Subcutaneous abdominal adipose tissue (tissue), 5 donors: ENCODE measurements around the gene TASOR2.

Source experiments
- H3K27ac ChIP-seq: one replicate; pipeline ENCODE4 v1.7.0; 2013; ENCODE audit warnings: low read depth, mild to moderate bottlenecking, inconsistent platforms, low read length, moderate library complexity
- H3K27me3 ChIP-seq, 5 donors: one replicate each; pipeline ENCODE4 v1.7.0; 2013; ENCODE audit warnings: low read length in 5 of 5, inconsistent platforms in 1 of 5; ENCODE audit not compliant: control insufficient read depth in 5 of 5, insufficient read depth in 4 of 5
- H3K36me3 ChIP-seq, 5 donors: one replicate each; pipeline ENCODE4 v1.7.0; 2013; ENCODE audit warnings: low read length in 5 of 5; ENCODE audit not compliant: control insufficient read depth in 5 of 5, insufficient read depth in 5 of 5
- H3K4me1 ChIP-seq, 5 donors: one replicate each; pipeline ENCODE4 v1.7.0; 2013; ENCODE audit warnings: low read length in 5 of 5, mild to moderate bottlenecking in 3 of 5, moderate library complexity in 1 of 5; ENCODE audit not compliant: control insufficient read depth in 5 of 5, insufficient read depth in 5 of 5
- H3K4me3 ChIP-seq, 5 donors: one replicate each; pipeline ENCODE4 v1.7.0; 2013; ENCODE audit warnings: low read length in 5 of 5, low read depth in 1 of 5
- H3K9ac ChIP-seq, 5 donors: one replicate each; pipeline ENCODE4 v1.7.0; 2013; ENCODE audit warnings: low read length in 5 of 5, mild to moderate bottlenecking in 4 of 5, moderate library complexity in 3 of 5
- H3K9me3 ChIP-seq, 5 donors: one replicate each; pipeline ENCODE4 v1.7.0; 2013; ENCODE audit warnings: low read length in 5 of 5; ENCODE audit not compliant: control insufficient read depth in 5 of 5
- donor health status: healthy.
- donor health status: healthy.
- donor health status: healthy.
- donor health status: healthy.
- donor health status: healthy.

TASOR2 gene

GRCh38 chr10:5645375-5645774, 39.3 kb upstream of the TASOR2 start:
- peaks cover 4 to 22% (median 8%) of the 10 kb centered on the region in 5 donors for H3K4me1 ChIP-seq
- H3K4me3 ChIP-seq = no peak overlapping the region
- peak overlapping the region; percentile 30 for H3K27ac ChIP-seq
- peaks cover 0 to 58% (median 34%) of the 10 kb centered on the region in 5 donors for H3K36me3 ChIP-seq
- peaks cover 0 to 3% (median 0%) of the 10 kb centered on the region in 5 donors for H3K27me3 ChIP-seq
- H3K9me3 ChIP-seq = no peaks in the 10 kb centered on the region
- H3K9ac ChIP-seq = no peak overlapping the region

- Histone ChIP-seq H3K9me3 (no peaks in the 10 kb centered on the region), H3K27ac (peak overlapping the region; percentile 30), H3K9ac (no peak overlapping the region), H3K27me3 (peaks cover 0 to 3% (median 0%) of the 10 kb centered on the region in 5 donors), H3K4me3 (no peak overlapping the region), H3K36me3 (peaks cover 0 to 58% (median 33%) of the 10 kb centered on the region in 5 donors), H3K4me1 (peaks cover 4 to 22% (median 8%) of the 10 kb centered on the region in 5 donors)
Observed at GRCh38 chr10:5645944-5646617, 38.6 kb upstream of the TASOR2 start.

- H3K27ac ChIP-seq = no peak overlapping the region
- H3K9ac ChIP-seq = no peak overlapping the region
- H3K27me3 ChIP-seq = no peaks in the 10 kb centered on the region
- H3K36me3 ChIP-seq = peaks cover 0 to 50% (median 23%) of the 10 kb centered on the region in 5 donors
- H3K4me1 ChIP-seq = peaks cover 1 to 35% (median 17%) of the 10 kb centered on the region in 5 donors
- H3K4me3 ChIP-seq = no peak overlapping the region
- no peaks in the 10 kb centered on the region for H3K9me3 ChIP-seq
Observed at GRCh38 chr10:5647507-5648240, 37.0 kb upstream of the TASOR2 start.

GRCh38 chr10:5648494-5649457, 35.9 kb upstream of the TASOR2 start:
- Histone ChIP-seq H3K9me3 (no peaks in the 10 kb centered on the region), H3K4me3 (no peak overlapping the region), H3K27me3 (no peaks in the 10 kb centered on the region), H3K36me3 (peaks cover 0 to 49% (median 23%) of the 10 kb centered on the region in 5 donors), H3K4me1 (peaks cover 1 to 35% (median 14%) of the 10 kb centered on the region in 5 donors), H3K27ac (no peak overlapping the region), H3K9ac (no peak overlapping the region)

- Histone ChIP-seq H3K36me3 (peaks cover 0 to 40% (median 23%) of the 10 kb centered on the region in 5 donors), H3K27ac (no peak overlapping the region), H3K9me3 (no peaks in the 10 kb centered on the region)
Observed at GRCh38 chr10:5649746-5650145, 34.9 kb upstream of the TASOR2 start.

GRCh38 chr10:5650664-5651387, 33.8 kb upstream of the TASOR2 start:
- Histone ChIP-seq H3K36me3 (peaks cover 0 to 38% (median 26%) of the 10 kb centered on the region in 5 donors), H3K4me1 (peaks cover 1 to 24% (median 11%) of the 10 kb centered on the region in 5 donors), H3K27ac (no peak overlapping the region), H3K9me3 (no peaks in the 10 kb centered on the region), H3K27me3 (no peaks in the 10 kb centered on the region), H3K9ac (no peak overlapping the region), H3K4me3 (no peak overlapping the region)

More at GRCh38 chr10:5649746-5650145, 34.9 kb upstream of the TASOR2 start:
- peaks cover 1 to 32% (median 14%) of the 10 kb centered on the region in 5 donors for H3K4me1 ChIP-seq
- H3K9ac ChIP-seq = no peak overlapping the region
- H3K4me3 ChIP-seq = no peak overlapping the region
- no peaks in the 10 kb centered on the region for H3K27me3 ChIP-seq

- no peaks in the 10 kb centered on the region for H3K9me3 ChIP-seq
- peaks cover under 1 to 18% (median 9%) of the 10 kb centered on the region in 5 donors for H3K4me1 ChIP-seq
- H3K9ac ChIP-seq = no peak overlapping the region
- no peak overlapping the region for H3K27ac ChIP-seq
- H3K4me3 ChIP-seq = no peak overlapping the region
- no peaks in the 10 kb centered on the region for H3K27me3 ChIP-seq
- peaks cover 0 to 35% (median 26%) of the 10 kb centered on the region in 5 donors for H3K36me3 ChIP-seq
Observed at GRCh38 chr10:5651388-5651764, 33.3 kb upstream of the TASOR2 start.

- peaks cover 0 to 31% (median 20%) of the 10 kb centered on the region in 5 donors for H3K36me3 ChIP-seq
- H3K9ac ChIP-seq = no peak overlapping the region
- peaks cover 0 to 15% (median 9%) of the 10 kb centered on the region in 5 donors for H3K4me1 ChIP-seq
- no peak overlapping the region for H3K4me3 ChIP-seq
- no peaks in the 10 kb centered on the region for H3K9me3 ChIP-seq
- no peak overlapping the region for H3K27ac ChIP-seq
- no peaks in the 10 kb centered on the region for H3K27me3 ChIP-seq
Observed at GRCh38 chr10:5652746-5653145, 31.9 kb upstream of the TASOR2 start.

- Histone ChIP-seq H3K9ac (no peak overlapping the region), H3K27ac (no peak overlapping the region), H3K27me3 (no peaks in the 10 kb centered on the region), H3K4me3 (no peak overlapping the region), H3K9me3 (no peaks in the 10 kb centered on the region), H3K36me3 (peaks cover 0 to 19% (median 11%) of the 10 kb centered on the region in 5 donors), H3K4me1 (peaks cover 0 to 16% (median 9%) of the 10 kb centered on the region in 5 donors)
Observed at GRCh38 chr10:5654218-5654755, 30.4 kb upstream of the TASOR2 start.
